Measurements from ENCODE around the gene RAB40B.

Gene RAB40B

DNA sequence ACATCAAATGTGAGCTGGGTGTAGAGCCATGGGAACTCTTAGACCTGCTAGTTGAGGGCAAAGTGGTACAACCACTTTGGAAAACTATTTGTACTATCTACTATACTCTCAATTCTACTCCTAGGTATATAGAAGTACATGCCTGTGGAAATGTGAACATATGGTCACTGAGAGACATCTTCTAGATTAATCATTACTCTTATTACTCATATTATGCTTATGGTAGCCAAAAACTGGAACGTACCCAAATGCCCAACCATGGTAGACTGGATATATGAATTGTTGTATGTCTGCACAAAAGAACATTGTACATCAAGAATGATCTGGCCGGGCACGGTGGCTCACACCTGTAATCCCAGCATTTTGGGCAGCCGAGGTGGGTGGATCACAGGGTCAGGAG, 53.0 kb downstream of the RAB40B start:
- H3K4me3 ChIP-seq (ENCODE audit: low read depth, low read length), result no peak overlapping the region
- TF ChIP-seq, protein P1, sequence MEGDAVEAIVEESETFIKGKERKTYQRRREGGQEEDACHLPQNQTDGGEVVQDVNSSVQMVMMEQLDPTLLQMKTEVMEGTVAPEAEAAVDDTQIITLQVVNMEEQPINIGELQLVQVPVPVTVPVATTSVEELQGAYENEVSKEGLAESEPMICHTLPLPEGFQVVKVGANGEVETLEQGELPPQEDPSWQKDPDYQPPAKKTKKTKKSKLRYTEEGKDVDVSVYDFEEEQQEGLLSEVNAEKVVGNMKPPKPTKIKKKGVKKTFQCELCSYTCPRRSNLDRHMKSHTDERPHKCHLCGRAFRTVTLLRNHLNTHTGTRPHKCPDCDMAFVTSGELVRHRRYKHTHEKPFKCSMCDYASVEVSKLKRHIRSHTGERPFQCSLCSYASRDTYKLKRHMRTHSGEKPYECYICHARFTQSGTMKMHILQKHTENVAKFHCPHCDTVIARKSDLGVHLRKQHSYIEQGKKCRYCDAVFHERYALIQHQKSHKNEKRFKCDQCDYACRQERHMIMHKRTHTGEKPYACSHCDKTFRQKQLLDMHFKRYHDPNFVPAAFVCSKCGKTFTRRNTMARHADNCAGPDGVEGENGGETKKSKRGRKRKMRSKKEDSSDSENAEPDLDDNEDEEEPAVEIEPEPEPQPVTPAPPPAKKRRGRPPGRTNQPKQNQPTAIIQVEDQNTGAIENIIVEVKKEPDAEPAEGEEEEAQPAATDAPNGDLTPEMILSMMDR (IDR thresholded peaks at IDR 0.05; ENCODE audit: control insufficient read depth, extremely low read depth, insufficient read depth), result no peak
- DNase-seq (ENCODE audit: low read depth), result no peak

DNA sequence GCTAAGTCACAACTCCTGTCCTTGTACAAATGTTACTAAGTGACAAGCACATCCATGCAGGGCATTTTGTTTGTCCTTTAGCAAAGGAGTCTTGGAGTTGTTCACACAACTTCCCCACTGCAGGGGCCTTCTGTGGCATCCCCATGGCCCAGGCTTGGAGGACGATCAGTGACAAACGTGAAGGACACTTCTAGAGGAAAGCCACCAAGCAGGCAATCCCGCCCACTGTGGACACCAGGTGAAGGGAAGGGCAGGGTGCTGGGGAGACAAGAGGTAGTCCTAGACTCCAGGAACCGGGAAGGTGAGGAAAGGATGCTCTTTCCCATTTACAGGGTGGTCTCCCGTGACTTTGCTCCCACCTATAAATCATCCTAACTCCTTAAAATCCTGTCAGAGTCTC, 54.4 kb downstream of the RAB40B start:
- no peak overlapping the region for H3K4me3 ChIP-seq (ENCODE audit: low read depth, low read length)
- TF ChIP-seq, protein P1 (IDR thresholded peaks at IDR 0.05; ENCODE audit: control insufficient read depth, extremely low read depth, insufficient read depth), result no peak

DNA sequence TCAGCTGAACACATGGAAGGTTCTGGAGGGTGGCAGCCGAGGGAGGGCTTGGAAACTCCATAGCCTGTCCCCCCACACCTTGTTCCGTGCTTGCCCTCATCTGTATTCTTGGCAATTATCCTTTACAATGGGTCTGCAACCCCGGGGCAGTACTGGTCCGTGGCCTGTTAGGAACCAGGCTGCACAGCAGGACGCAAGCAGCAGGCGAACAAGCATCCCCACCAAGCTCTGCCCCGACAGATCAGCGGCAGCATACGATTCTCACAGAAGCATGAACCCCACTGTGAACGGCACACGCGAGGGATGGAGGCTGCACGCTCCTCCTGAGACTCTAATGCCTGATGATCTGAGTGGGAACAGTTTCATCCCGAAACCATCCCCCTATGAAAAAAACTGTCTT, 56.5 kb downstream of the RAB40B start:
- H3K4me3 ChIP-seq (ENCODE audit: low read depth, low read length), result no peak overlapping the region
- DNase-seq (ENCODE audit: low read depth), result no peak
- TF ChIP-seq, protein P1 (IDR thresholded peaks at IDR 0.05; ENCODE audit: control insufficient read depth, extremely low read depth, insufficient read depth), result no peak

More for the DNA sequence above, 54.4 kb downstream of the RAB40B start:
- no peak for DNase-seq (ENCODE audit: low read depth)

DNA sequence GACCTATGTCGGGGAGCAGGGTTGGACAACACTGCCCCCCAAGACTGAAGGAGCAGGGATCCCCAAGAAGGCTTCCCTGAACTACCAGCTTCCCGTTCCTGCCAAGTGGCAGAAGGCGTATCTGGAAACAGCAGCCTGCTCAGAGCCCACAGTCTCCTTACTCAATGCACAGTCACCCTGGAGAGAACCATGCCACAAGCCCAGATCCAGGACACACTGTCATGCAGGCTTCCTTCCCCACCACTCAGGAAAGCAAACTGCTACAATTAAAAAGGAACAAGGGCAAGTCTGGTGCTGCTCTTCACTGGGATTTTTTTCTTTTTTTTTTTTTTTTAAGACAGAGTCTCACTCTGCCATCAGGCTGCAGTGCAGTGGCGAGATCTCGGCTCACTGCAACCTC, 58.5 kb downstream of the RAB40B start:
- H3K4me3 ChIP-seq (ENCODE audit: low read depth, low read length), result no peak overlapping the region
- no peak for DNase-seq (ENCODE audit: low read depth)
- TF ChIP-seq, protein P1 (IDR thresholded peaks at IDR 0.05; ENCODE audit: control insufficient read depth, extremely low read depth, insufficient read depth), result no peak

DNA sequence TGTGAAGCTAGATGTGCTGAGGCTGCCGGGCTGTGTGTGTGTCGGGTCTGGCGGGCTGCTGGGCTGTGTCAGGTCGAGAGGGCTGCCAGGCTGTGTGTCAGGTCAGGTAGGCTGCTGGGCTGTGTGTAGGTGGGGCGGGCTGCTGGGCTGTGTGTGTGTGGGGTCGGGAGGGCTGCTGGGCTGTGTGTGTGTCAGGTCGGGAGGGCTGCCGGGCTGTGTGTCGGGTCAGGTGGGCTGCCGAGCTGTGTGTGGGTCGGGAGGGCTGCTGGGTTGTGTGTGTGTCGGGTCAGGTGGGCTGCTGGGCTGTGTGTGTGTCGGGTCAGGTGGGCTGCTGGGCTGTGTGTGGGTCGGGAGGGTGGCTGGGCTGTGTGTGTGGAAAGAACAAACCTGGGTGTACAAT, 58.9 kb downstream of the RAB40B start:
- H3K4me3 ChIP-seq (ENCODE audit: low read depth, low read length), result no peak overlapping the region
- TF ChIP-seq, protein P1 (IDR thresholded peaks at IDR 0.05; ENCODE audit: control insufficient read depth, extremely low read depth, insufficient read depth), result no peak
- DNase-seq (ENCODE audit: low read depth), result no peak

DNA sequence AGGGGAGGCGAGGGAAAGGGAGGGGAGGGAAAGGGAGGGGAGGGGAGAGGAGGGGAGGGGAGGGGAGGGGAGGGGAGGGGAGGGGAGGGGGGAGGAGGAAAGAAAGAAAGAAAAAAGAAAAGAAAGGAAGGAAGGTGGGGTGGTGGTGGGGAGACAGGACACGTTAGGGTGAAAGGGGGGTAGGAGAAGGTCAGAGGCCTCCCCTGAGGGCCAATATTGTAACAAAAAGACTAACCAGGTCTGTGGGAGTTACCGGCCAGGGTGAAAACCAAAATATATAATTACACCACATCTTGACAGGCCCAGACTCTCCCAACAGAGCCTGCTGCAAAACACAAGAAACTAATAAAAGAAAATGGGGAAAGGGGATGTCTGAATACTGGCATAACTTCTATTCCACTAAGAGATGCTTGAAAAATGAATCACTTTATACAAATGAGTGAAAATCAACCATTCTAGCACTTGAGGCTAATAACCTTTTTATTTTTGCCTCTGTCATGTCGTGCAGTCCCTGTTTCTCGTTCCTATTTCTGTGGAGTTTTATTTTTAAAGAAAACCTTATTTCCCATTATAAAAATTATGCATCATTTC, 60.2 kb downstream of the RAB40B start:
- TF ChIP-seq, protein P1 (IDR thresholded peaks at IDR 0.05; ENCODE audit: control insufficient read depth, extremely low read depth, insufficient read depth), result no peak
- no peak for DNase-seq (ENCODE audit: low read depth)
- no peak overlapping the region for H3K4me3 ChIP-seq (ENCODE audit: low read depth, low read length)
